Stimulated activated CD8-positive, alpha-beta memory T cell treated with anti-CD3 and anti-CD28 coated beads, Interleukin-12 subunit alpha, Interleukin-12 subunit beta, amount 100 ng/mL, for 4 hours (primary cell): ENCODE results near the gene CUL4A.
"Not testable (repeated sequence)": the region's sequence is repeated elsewhere in the genome, so short reads cannot be mapped to it uniquely, and the experiment has no call there.

Experiments
- DNase-seq: peaks from one replicate; pipeline ENCODE4 v3.0.0-alpha.2; 2020; ENCODE audit warnings: low read depth

Gene CUL4A

GRCh38 chr13:113239986-113240385 is 30.6 kb downstream of the CUL4A start:
- DNase-seq = no peak

- DNase-seq = not testable (repeated sequence)
These were observed 32.2 kb downstream of the CUL4A start for GRCh38 chr13:113241623-113242022.

GRCh38 chr13:113243847-113244246 is 34.4 kb downstream of the CUL4A start:
- no peak for DNase-seq

DNA sequence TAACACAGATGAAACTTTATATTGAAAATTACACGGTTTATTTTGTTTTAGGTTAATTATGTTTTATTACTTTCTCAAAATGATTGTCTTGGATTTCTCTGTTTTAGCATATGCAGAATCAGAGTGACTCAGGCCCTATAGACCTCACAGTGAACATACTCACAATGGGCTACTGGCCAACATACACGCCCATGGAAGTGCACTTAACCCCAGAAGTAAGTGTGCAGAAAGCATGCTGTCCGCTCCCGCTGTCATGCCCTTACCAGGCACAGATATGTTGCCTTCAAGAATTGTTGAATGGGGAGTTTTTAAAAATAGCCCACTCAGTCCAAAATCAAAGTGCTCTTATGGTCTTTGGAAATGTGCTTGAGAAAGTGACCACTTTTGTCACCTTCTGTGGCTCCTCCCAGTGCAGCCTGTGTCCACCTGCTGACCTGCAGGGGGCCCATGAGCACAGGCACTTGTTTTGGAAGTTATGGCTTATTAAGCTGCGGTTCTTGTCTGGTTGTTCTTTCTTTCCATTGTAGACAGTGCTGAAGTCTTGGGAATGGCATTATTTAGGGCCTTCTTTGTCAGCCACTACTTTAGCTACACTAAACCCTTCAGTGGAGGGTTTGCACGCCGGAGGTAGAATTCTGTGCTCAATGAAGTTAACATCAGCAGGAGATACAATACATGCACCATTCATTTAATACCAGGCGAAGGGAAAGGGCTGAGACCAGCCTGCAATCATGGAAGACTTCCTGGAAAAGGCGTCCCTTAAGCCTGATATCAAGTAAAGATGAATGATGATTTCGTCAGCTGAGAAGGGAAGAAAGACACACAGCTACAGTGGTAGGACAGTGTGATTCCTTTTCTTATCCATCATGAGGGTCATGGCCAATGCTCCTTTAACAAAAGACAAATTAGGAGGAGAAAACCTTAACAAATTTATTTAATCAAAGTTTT is 36.7 kb downstream of the CUL4A start:
- no peak for DNase-seq

DNA sequence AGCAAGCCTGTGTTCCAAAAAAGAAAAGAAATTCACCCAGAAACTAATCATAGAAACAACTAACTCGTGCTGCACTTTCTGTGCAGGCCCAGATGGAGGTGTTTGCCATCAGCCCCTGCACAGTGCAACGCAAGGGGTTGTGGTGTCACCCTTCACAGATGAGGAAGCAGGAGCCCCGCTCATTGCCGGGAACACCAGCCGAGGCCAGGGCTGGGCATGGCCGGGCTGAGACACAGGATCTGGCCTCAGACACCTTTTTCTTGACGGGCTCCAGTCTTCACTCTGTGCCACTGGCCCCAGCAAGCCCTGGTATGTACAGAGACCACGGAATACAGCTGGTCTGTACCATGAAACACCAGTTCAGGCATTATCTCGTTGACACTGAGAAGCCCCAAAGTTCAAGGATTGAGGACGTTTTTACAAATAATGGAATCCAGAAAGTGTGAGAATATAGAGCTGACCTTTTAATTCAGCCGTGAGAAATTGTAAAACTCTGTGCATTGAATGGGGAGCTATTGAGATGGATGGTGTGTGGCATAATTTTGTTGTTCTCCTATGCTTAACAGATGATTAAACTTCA is 43.2 kb downstream of the CUL4A start:
- DNase-seq = no peak

DNA sequence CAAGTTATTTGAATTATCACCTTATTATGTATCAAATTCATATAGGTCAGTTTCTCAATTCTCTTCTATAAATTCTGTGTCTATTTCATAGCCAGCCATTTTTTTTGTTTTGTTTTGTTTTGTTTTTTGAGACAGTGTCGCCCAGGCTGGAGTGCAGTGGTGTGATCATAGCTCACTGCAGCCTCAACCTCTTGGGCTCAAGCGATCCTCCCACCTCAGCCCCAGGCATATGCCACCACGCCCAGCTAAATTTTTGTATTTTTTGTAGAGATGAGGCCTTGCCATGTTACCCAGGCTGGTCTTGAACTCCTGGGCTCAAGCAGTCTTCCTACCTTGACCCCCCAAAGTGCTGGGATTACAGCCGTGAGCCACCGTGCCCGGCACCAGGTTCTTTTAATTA is 48.5 kb downstream of the CUL4A start:
- not testable (repeated sequence) for DNase-seq

DNA sequence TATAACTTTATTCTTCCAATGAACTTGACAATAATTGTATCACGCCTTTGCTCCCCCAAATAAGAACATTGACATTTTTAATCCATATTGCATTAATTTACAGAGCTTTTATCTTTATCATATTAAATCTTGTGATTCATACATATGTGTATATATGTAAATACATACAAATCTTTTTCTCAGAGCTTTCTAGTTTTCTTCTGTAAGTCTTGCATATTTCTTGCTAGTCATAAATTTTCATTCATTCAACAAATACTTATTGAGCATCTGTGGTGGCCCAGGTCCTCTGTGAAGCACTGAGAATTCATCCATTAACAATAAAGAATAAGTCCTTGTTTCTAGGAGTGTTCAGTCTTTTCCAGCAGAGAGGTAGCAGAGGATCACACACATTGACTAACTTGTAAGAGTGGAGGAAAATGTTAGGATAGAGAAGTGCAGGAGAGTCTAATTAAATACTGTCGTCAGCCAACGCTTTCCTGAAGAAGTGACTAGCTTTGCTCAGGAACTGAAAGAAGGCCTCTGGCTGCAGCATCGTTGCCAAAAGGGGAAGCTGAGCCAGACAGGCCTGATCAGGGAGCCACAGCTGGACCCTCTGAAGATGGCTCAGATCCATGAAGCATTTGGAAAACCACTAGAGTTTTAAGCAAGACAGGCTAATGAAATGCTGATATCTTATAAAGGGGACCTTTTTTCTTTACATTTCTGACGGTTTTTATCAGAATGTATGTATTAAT is 49.1 kb downstream of the CUL4A start:
- no peak for DNase-seq

GRCh38 chr13:113260996-113261395 is 51.6 kb downstream of the CUL4A start:
- no peak for DNase-seq

DNA sequence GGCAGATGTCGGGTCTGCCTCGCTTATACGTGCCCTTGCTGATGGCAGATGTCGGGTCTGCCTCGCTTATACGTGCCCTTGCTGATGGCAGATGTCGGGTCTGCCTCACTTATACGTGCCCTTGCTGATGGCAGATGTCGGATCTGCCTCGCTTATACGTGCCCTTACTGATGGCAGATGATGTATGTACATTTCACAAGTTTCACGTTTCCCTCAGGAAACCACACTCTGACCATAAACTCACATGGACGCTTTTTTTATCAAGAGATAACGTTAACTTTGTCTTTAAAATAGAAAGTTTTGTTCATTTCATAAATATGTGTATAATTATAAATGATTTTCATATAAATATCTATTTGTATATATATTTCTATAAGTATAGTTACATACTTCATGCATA is 53.6 kb downstream of the CUL4A start:
- not testable (repeated sequence) for DNase-seq

- no peak for DNase-seq
These were observed 58.4 kb downstream of the CUL4A start for GRCh38 chr13:113267642-113268405.

DNA sequence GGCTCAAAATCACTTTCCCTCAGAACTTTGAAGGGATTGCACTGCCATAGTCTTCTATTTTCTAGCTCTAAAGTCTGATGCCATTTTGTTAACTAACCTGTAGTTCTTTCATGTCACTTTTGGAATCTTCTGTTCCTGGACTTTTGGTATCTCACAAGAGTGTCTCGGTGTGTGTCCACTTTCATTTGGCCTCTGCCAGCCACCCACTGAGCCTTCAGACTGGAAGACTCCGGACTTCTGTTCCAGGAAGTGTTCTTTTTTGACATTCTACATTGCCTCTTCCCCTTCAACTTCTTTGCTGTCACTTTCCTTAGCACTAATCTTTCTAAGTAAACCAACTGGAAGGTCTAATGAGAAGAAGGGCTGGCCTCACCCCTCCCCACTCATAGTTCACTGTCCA is 62.6 kb downstream of the CUL4A start:
- DNase-seq = no peak

DNA sequence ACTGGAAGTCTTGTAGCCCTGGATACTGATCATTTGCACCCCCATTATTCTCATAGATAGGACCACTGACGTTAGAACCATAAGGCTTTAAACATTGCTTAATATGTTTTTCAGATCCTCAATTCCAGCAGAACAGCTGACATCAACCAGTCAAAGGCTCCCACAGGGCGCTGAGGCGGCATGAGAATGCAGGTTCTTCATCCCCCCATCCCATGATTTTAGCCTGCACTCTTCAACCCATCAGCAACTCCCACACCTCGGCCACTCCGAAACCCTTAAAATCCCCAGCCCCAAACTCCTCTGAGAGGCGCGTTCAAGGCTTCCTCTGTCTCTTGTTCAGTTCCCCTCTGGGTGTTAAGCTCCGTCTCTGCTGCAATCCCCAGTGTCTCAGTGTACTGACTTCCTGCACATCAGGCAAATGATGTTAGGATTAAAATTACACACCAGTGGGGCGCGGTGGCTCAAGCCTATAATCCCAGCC is 63.3 kb downstream of the CUL4A start:
- DNase-seq = no peak

- no peak for DNase-seq
These were observed 63.9 kb downstream of the CUL4A start for GRCh38 chr13:113273321-113273720.

GRCh38 chr13:113273851-113274590 is 64.6 kb downstream of the CUL4A start:
- DNase-seq = no peak

- no peak for DNase-seq
These were observed 65.3 kb downstream of the CUL4A start for GRCh38 chr13:113274721-113275120.

DNA sequence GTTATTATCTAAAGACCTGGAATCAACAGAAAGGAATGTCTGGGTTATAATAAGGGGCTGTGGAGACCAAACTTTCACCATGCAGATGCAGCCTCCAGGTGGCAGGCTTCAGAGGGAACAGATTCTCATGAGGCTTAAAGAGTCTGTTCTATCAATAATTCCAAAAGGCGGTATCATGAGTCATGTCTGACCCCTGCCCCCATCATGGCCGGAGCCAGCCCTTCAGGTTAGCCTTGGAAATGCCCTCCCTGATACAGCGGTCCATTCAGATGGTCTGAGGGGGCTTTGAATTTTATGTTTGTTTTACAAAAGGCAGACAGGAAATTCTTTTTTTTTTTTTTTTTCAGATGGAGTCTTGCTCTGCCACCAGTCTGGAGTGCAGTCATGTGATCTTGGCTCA is 66.0 kb downstream of the CUL4A start:
- DNase-seq = no peak

- DNase-seq = no peak
These were observed 70.7 kb downstream of the CUL4A start for GRCh38 chr13:113280126-113280525.

GRCh38 chr13:113283904-113284303 is 74.5 kb downstream of the CUL4A start:
- DNase-seq = no peak

- no peak for DNase-seq
These were observed 79.5 kb downstream of the CUL4A start for GRCh38 chr13:113288880-113289279.

DNA sequence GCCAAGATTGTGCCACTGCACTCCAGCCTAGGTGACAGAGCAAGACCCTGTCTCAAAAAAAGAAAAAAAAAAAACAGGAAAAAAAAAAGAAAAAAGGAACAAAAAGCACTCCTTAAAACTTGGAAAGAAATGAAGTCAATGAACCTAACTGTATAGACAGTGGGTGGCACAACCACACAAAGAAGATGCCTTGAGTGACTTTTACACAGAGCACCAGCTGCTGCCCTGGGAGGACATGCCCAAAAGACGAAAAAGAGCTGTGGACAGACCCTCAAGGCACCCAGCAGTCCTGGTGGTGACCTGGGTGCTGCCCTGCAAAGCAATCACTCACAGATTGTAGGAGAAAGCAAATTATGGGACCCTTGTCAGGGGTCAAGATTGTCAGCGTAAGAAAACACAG is 81.7 kb downstream of the CUL4A start:
- no peak for DNase-seq
